ENCODE results near the gene SNTG2. TPM values are rescaled to one million over a fixed set of nuclear protein-coding genes. Genes with fewer than 3 reads are reported as not detected.

The SNTG2 gene
- total and polyA plus RNA-seq, 10 of the 15 experiments (the other 5 are each of a cell fraction or from before 2014, with no cell fraction given) = not detected

- 27% methylated on average over 16 of the region's 16 CpGs for WGBS (ENCODE audit: insufficient coverage, insufficient replicate concordance, low lambda C conversion rate, missing lambda C conversion rate)
- ChIA-PET CTCF (interaction anchor here (1.1 kb wide), 1 partner anchor 211 kb away, joined by 4 read pairs; no protein-coding TSS in a partner anchor), SMC1A (ENCODE audit: uncharacterized antibody, unreplicated experiment) (no interaction called here), RAD21 (ENCODE audit: unreplicated experiment) (no interaction called here), POLR2A (no interaction called here)
- no TSS peak for BruUV-seq (replicated peaks)
- Histone ChIP-seq H3K79me2 (ENCODE audit: control insufficient read depth, insufficient read depth, low read length) (no peaks in the 10 kb centered on the region), H3K9ac (ENCODE audit: control insufficient read depth, insufficient read depth, low read length) (no peak overlapping the region), H3K4me3 (no peak overlapping the region), H3K36me3 (ENCODE audit: control insufficient read depth in 2 of 2, insufficient read depth in 2 of 2, low read length in 1 of 2) (no peaks in the 10 kb centered on the region), H2AFZ (ENCODE audit: control insufficient read depth, low read depth, low read length) (no peak overlapping the region), H3K4me1 (ENCODE audit: control insufficient read depth, insufficient read depth, low read length) (no peaks in the 10 kb centered on the region), H3K9me3 (replicated peaks; ENCODE audit: control insufficient read depth, insufficient read depth, low read length) (no peaks in the 10 kb centered on the region; the same call in 2 of the 3 replicates), H3K27me3 (replicated peaks in 1 of 2; ENCODE audit: control insufficient read depth in 2 of 2, insufficient read depth in 2 of 2, low read length in 1 of 2) (no peaks in the 10 kb centered on the region), H3K4me2 (ENCODE audit: control insufficient read depth, insufficient read depth) (no peak overlapping the region), H3K27ac (ENCODE audit: control insufficient read depth, insufficient read depth) (no peak overlapping the region), H4K20me1 (ENCODE audit: control insufficient read depth, insufficient read depth) (no peaks in the 10 kb centered on the region)
- ATAC-seq (no peak), FAIRE-seq (no peak), DNase-seq (ENCODE audit: low read depth, low spot score) (no peak)
- in situ Hi-C loops (cut with MboI) (no loop called here), intact Hi-C loops (cut with micrococcal nuclease; ENCODE audit: unreplicated experiment) (no loop called here)
- TF ChIP-seq CREB1 (IDR thresholded peaks at IDR 0.05; ENCODE audit: low read depth) = no peak
- no peak for TF ChIP-seq NR2F1 (conservative IDR thresholded peaks at IDR 0.05)
- no peak for TF ChIP-seq STAT3 (IDR thresholded peaks at IDR 0.05; ENCODE audit: low read depth, low read length)
- TF ChIP-seq ZSCAN29 (IDR thresholded peaks at IDR 0.05) = no peak
- no peak for TF ChIP-seq ESRRA (IDR thresholded peaks at IDR 0.05; ENCODE audit: low read length)
- TF ChIP-seq ZNF217 (IDR thresholded peaks at IDR 0.05) = no peak
- no peak for TF ChIP-seq JUND (IDR thresholded peaks at IDR 0.05; ENCODE audit: low read depth, low read length)
- TF ChIP-seq FOS (IDR thresholded peaks at IDR 0.05; ENCODE audit: borderline replicate concordance, extremely low read depth, insufficient read length) = no peak
- TF ChIP-seq TARDBP (IDR thresholded peaks at IDR 0.05; ENCODE audit: borderline replicate concordance) = no peak
- no peak for TF ChIP-seq MYC (IDR thresholded peaks at IDR 0.05; ENCODE audit: insufficient read depth, insufficient read length, insufficient replicate concordance, low read length, severe bottlenecking)
- no peak for TF ChIP-seq CHD2 (IDR thresholded peaks at IDR 0.05; ENCODE audit: borderline replicate concordance, low read depth, low read length)
- TF ChIP-seq, protein P1, sequence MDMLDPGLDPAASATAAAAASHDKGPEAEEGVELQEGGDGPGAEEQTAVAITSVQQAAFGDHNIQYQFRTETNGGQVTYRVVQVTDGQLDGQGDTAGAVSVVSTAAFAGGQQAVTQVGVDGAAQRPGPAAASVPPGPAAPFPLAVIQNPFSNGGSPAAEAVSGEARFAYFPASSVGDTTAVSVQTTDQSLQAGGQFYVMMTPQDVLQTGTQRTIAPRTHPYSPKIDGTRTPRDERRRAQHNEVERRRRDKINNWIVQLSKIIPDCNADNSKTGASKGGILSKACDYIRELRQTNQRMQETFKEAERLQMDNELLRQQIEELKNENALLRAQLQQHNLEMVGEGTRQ (IDR thresholded peaks at IDR 0.05; ENCODE audit: borderline replicate concordance, low read depth, low read length) = no peak
- no peak for TF ChIP-seq NFXL1 (IDR thresholded peaks at IDR 0.05; ENCODE audit: borderline replicate concordance)
- TF ChIP-seq KAT2A (conservative IDR thresholded peaks at IDR 0.05; ENCODE audit: control insufficient read depth, low read depth, low read length) = no peak
- TF ChIP-seq MTA3 (IDR thresholded peaks at IDR 0.05; ENCODE audit: borderline replicate concordance, low read length) = no peak
- TF ChIP-seq, protein P2, sequence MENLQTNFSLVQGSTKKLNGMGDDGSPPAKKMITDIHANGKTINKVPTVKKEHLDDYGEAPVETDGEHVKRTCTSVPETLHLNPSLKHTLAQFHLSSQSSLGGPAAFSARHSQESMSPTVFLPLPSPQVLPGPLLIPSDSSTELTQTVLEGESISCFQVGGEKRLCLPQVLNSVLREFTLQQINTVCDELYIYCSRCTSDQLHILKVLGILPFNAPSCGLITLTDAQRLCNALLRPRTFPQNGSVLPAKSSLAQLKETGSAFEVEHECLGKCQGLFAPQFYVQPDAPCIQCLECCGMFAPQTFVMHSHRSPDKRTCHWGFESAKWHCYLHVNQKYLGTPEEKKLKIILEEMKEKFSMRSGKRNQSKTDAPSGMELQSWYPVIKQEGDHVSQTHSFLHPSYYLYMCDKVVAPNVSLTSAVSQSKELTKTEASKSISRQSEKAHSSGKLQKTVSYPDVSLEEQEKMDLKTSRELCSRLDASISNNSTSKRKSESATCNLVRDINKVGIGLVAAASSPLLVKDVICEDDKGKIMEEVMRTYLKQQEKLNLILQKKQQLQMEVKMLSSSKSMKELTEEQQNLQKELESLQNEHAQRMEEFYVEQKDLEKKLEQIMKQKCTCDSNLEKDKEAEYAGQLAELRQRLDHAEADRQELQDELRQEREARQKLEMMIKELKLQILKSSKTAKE (IDR thresholded peaks at IDR 0.05; ENCODE audit: low read depth, poor library complexity, severe bottlenecking) = no peak
- no peak for TF ChIP-seq RELB (IDR thresholded peaks at IDR 0.05; ENCODE audit: low read depth)
- no peak for TF ChIP-seq BRCA1 (IDR thresholded peaks at IDR 0.05; ENCODE audit: low read depth, low read length)
- TF ChIP-seq, protein P3, sequence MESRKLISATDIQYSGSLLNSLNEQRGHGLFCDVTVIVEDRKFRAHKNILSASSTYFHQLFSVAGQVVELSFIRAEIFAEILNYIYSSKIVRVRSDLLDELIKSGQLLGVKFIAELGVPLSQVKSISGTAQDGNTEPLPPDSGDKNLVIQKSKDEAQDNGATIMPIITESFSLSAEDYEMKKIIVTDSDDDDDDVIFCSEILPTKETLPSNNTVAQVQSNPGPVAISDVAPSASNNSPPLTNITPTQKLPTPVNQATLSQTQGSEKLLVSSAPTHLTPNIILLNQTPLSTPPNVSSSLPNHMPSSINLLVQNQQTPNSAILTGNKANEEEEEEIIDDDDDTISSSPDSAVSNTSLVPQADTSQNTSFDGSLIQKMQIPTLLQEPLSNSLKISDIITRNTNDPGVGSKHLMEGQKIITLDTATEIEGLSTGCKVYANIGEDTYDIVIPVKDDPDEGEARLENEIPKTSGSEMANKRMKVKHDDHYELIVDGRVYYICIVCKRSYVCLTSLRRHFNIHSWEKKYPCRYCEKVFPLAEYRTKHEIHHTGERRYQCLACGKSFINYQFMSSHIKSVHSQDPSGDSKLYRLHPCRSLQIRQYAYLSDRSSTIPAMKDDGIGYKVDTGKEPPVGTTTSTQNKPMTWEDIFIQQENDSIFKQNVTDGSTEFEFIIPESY (IDR thresholded peaks at IDR 0.05) = no peak
Observed at GRCh38 chr2:929011-929735, 21.5 kb upstream of the SNTG2 start.
